GM21367 (cell line): ENCODE results near the gene ATP1A2.

Source experiments
- ATAC-seq: cut with Tn5 transposase; IDR thresholded peaks from one replicate; pipeline ENCODE4 v1.9.1; 2021; ENCODE audit not compliant: unreplicated experiment

The ATP1A2 gene

DNA sequence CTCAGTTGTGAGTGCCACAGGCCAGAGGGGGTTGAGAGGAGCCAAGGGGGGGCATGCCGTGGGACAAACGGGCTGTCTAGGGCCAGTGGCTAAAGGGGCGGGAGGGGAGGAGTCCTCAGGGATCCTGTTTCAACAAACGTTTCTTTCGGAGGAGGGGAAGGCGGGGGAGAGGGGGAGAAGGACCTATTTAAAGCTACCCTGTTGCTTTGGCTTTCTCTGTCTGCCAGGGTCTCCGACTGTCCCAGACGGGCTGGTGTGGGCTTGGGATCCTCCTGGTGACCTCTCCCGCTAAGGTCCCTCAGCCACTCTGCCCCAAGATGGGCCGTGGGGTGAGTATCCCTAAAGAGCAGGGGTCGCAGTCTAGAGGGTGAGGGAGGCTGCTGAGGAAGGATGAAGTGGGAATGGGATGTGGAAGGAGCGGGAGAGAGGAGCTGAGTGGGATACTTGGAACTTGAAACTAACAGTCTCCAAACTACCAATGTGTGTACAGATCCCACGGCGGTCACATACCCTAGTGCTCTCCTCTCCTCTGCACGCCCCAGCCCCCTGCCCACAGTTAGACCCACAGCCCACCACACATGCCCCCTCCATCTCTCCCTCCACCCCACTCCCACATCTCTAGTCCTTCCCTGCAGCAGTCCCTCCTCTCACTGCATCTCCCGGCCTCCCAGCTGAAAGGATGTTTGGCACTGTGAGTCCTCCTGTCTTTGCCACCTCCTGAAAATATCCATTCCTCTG, at the start of gene ATP1A2:
TSS of gene ATP1A2 (plus strand) at position 215 of the 738 bp plus-strand sequence. CDS start at position 318, 103 bp downstream.
- no peak for ATAC-seq

DNA sequence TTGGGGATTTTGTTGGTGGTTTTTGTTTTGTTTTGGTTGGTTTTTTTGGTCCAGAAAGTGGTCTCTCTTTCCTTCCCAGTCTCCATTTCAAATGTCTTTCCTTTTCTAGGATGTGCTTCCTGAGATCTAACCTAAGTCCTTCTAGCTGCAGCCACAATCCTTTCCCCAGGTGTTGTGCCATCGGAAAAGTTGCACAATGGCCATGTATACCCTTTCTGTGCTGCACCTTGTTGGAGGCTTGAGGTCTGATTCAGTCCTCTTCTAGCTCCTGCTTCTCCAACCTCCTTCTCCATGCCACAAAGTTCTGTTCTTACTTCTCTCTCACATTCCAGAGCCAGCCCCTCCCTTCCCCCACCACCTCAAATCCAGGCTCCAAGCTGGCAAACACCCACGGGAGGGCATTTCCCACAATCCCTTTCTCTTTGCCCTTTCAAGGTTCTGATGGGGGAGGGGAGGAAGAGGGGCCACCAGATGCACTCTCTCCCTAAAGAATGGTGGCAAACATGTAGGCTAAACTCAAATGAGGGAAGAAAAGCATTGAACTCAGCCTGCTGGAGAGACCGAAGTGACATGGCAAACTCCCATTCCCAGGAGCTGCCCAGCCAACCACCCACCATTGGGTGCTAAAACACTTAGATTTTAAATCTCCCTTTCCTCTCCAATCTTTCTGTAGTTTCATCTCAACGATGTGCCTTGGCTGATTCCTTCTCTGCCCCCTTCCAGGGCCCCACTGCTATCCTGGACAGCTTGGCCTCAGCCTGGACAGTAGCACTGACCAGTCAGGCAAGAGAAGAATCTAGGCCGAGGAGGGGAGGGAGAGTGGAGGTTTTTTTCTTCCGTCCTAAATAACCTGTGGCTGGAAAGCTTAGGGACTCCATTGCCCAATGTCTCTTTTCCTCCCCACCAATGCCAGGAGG, 48.5 kb upstream of the ATP1A2 start:
- ATAC-seq = no peak

DNA sequence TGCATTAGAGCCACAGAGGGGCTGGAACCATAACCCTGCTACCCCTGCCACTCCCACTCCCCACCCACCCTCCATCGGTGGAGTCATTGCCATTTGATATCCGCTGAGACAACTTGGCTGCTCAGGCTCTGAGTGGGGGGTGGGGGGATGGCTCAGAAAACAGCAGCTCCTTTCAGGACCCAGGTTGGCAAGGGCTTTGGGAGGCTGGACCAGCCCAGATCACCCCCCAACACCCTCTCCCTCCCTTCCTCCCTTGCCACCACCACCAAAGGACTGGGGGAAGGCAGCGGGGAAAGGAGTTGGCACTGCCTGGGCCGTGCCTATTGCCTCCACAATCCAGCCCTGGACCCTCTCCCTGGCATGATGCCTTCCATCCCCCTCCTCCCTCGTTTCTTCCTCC, 47.3 kb upstream of the ATP1A2 start:
- ATAC-seq = no peak

DNA sequence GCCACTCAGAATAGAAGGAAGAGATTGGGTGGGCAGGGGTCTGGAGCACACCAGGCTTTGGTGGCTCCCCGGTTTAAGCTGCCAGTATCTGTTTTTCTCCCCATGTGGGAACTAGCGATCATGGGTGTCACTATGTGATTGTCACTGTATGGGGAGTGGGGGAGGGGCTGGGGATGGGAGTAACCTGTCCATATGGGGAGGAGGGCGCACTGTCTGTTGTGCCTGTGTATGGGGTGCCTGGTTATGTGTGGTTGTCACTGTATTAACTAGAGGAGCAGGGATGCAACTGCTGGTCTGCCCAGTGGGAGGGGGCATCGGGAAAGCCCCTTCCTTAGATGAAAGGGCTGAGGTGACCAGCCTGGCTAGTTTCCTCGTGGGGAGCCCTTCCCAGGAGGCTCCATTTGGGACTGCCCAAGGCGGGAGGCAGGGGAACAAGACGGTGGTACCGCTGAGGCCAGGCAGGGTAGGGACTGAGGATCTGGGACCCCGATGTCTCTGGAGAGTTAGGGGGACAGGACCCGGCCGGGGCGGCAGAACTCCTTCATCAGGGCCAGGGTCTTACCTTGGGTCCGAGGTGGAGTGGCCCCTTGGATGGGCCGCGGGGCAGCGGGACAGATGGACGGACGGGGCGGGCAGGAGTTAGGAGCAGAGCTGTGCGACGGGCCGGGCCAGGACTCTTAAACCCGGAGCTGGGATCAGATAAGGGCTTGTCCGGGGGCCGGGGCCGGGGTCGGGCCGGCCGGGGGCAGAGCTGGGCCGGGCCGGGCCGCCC, 45.9 kb upstream of the ATP1A2 start, which contains the start of gene KCNJ10:
TSS of gene KCNJ10 (minus strand) at position 701 of the 772 bp plus-strand sequence. CDS start 27,628 bp downstream, outside the sequence.
- ATAC-seq = no peak

DNA sequence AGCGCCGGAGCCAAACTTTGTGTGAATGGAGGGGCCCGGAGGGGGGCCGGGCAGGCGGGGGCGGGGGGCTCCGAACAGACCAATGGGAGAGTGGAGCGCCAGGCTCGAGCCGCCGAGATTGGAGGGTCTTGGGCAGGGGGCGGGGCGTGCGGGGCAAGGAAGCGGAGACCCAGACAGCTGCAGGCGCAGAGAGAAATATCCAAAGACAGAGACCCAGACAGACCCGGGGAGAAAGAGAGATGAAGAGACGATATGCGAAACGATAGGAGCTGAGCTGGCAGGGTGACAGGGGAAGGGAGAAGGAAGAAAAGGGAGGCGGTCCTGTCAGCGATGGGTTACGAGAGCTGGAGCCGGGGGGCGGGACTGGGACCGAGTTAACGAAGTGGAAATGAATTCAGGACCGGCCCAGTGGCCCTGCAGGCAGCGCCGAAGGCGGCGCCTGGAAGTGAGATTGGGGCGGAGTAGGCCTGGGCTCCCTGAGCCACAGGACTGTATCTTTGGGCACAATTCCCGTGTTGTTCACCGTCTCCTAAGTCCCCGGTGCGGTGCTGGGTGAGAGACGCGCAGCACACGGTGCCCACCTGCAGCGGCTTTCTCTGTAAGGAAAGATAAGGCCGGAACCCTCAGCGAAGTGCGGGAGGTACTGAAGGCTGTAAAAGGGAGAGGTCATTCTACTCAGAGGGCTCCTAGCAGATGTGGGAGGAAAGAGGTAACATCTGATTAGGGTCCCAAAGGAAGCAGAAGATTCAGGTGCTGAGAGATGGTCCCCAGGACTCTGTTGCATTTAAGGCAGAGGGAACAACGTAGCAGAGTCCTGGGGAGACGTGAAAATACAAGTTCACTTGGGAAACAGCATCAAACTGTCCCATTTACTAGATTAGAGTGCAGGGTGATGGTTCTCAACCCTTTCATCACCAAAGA, 45.1 kb upstream of the ATP1A2 start:
- no peak for ATAC-seq

DNA sequence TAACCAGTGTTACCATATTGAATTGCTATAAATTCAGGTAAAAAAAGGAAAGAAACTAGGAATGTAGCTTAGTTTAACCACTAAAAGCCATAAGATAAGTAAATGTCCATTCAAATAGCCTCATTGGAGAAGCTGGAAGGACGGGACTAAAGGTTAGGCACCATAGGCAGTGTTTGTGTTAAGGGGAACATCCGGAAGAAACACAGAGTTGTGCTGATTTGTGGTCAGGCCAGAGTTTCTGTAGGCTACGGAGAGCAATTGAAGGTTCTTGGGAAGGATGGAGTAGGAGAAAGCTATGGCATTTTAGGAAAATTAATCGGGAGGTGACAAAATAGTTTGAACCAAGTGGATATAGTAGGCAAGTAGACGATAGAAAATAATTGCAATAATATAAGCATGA, 44.3 kb upstream of the ATP1A2 start:
- ATAC-seq = no peak

DNA sequence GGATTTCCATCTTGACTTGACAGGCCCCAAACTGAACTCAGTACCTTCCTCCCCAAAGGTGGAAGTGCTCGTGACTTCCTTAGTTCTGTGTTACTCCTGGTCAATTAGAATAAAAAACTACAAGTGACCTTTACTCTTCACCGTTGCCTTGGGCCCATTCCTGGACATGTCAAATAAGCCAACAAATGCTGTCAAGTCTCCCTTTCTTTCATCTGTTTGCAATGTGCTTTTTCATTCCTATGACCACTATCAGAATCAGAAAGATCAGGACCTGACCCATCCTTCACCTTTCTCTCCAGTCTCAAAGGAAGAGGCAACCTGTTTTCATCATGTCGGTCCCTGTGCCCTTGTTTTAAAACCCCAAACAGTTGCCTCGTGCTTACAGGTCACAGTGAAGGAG, 40.7 kb upstream of the ATP1A2 start:
- ATAC-seq = no peak

DNA sequence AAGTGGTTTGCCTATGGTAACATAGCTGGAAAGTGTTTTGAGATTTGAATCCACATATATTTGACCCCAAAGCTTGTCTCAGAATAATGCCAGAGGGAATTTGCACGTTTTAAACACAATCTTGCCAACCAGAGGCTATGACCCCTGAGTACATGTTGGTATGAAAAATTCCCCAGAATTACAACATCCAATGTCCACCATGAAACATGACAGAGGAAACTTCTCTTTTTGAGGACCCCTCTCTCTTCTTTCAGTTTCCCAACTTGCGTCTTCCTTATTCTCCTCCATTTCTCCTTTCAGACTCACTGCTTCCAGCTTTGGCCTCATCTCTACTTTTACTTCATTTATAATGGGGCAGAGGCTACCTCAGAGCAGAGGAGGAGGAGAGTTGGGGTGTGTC, 39.7 kb upstream of the ATP1A2 start:
- ATAC-seq = no peak

DNA sequence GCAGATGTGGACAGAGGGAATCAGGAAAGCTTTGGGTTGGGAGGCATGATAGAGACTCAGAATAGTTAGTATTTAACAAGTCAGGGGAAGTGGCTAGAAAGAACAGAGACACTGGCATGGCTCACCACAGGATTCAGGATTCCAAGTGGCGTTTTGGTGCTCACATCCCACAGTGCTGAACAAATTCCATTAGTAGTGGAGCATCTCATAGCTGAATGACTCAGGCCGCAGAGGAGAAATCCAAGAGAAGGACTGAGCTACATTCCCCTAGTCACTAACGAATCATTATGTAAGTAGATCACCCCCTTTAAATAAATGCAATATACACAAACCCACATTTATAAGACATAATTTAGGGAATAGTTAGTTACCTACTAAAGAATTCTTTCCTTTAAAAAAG, 39.3 kb upstream of the ATP1A2 start:
- ATAC-seq = no peak

DNA sequence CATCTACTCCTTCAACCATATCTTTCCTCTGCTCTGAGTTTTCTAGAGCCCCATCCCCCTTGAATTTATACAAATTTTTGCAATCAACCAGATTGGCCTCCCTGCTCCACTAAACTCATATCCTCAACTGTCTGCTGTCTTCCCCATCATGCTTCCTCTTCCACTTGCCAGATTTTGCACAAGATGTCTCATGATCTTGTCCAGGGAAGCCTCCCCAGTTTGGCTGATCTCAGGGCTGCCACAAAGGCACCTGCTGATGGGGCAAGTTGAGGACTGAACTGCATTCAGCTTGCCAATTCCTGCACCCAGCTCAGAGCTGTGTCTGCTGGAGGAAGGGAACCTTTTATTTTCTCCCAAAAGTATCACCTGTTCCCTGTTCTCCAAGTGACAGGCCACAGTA, 38.1 kb upstream of the ATP1A2 start:
- no peak for ATAC-seq

DNA sequence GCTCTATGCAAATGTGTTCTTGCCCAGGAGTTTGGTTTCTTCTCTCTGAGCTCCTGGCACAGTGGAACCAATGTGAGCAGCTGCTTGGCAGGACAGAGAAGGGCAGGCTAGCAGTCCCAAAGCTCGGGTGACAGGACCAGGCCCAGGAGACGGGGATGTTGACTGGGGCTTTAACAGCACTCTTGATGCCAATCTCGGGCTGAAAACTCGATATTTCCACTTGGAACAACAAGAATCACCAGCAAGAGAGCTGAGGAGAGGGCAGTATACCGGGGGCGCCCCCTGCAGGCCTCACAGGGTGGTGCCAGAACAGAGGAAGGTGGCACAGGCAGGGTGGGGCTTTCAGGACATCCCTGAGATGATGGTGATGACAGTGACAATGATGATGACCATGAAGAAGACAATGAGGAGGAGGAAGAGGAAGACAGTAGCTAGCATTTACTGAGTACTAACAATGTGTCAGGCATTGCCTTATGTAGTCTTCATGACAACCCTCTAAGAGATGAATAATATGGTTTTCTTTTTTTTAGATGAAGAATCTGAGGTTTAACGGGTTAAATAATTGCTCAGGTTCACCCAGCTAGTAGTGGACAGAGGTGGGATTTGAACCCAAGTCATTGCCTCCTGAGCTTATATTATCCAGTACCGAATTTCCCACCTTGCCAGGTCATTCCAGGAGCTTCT, 36.9 kb upstream of the ATP1A2 start:
- peak; percentile 78 for ATAC-seq

DNA sequence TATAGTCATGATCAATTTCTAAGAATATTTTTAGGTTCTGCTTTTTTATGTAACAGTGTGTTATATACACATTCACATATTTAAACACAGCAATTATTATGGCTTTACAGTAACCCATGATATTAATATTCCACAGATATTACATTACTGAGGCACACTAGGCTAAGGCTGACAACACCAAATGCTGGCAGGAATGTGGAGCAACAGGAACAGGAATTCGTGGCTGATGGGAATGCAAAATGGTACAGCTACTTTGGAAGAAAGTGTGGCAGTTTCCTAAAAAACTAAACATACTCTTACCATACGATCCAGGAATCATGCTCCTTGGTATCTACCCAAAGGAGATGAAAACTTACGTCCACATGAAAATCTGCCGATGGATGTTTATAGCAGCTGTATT, 36.1 kb upstream of the ATP1A2 start:
- ATAC-seq = no peak

DNA sequence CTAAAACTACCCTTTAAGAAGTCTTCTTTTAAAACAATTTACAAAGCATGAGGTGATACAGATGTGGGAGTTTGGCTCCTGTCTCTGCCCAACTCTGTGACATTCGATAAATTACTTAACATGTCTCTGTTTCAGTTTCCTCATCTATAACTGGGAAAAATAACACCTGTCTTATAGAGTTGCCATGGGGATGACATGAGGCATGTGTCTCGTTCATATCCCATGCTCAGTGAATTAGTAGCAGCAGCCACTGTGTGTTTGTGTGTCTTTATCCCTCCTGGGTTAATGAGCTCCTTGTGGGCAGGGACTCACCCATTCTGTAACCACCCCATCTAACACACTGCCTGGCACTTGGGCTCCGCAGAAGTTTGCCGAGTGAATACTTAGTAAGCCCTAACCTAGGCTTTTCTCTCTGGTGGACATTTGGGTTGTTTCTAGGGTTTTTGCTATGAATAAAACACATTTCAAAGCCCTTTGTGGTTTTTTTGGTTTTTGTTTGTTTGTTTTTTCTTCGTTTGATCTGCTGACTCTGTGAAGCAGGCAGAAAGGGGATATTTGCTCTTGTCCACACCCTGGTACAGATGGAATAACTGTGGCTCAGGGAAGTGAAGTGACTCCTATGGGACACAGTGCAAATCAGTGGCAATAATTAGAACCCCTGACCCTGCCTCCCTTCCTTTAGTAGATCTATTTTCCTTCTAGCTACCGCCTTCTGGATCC, 35.0 kb upstream of the ATP1A2 start:
- ATAC-seq = no peak

DNA sequence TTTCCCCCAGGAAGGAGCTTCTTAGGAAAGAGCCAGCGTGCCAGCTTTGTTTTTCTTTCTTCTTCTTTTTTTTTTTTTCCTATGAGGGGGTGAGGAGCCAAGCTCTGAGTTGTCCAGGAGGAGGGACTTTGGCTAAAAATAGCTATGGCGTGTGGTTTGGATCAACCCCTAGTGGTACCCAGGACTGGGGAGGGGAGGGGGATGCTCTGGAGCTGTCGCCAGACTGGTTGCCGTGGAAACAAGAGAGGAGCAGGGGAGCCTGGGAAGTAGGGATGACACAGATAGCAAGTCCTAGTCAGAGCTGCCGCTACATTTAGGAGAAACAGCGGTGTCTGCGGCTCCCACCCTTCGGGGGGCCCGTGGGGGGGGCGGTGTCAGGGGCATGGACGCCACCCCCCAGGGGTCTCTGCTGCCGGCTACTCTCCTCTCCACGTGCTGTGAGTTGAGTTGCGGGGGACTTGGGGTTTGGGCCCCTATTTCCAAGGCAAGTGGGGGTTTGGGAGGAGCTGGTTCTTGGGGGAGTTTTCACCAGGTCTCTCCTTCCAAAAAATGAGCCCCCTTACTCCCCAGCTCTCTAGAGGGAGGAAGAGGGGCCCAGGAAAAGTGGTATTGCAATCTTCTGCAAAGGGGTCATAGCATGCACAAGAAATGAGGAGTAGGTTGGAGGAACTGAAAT, 34.2 kb upstream of the ATP1A2 start, which contains the start of gene KCNJ9:
TSS of gene KCNJ9 (plus strand) at position 278 of the 676 bp plus-strand sequence. CDS start 2,493 bp downstream, outside the sequence.
- ATAC-seq = no peak

DNA sequence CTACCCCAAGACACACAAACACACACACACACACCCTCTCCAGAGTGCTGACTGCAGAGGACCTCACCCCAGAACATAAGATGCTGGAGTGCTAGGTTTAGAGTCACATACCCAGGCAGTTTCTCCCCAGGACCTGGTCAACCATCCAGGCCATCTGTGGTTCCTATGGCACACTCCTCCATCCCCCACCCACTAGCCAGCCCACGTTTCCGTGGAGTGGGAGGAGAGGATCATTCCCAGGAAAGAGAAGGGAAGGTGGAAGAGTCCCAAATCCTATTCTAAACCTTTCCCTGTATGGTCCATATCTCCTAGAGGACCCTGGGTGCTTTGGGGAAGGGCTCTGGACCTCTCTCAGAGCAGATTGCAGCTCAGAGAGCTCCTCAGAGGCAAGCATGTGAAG, 33.1 kb upstream of the ATP1A2 start:
- ATAC-seq = no peak

DNA sequence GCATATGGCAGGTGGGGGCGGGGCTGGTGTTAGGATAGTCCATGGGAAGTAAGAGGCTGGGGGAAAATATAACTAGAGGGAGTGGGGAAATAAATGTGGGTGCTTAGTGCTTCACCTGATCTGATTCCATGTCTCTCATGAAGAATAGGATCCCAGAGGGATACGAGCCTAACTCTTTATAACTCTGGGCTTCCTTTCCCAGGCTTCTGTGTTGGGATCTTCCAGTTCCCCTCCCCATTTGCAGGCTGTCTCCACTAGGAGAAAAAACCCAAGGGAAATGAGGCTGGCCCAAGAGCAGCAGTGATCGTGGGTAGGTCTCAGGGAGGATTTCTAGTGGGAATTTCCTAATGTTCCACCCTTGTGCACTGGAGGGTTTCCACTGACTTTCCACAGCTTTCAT, 32.6 kb upstream of the ATP1A2 start:
- ATAC-seq = no peak

DNA sequence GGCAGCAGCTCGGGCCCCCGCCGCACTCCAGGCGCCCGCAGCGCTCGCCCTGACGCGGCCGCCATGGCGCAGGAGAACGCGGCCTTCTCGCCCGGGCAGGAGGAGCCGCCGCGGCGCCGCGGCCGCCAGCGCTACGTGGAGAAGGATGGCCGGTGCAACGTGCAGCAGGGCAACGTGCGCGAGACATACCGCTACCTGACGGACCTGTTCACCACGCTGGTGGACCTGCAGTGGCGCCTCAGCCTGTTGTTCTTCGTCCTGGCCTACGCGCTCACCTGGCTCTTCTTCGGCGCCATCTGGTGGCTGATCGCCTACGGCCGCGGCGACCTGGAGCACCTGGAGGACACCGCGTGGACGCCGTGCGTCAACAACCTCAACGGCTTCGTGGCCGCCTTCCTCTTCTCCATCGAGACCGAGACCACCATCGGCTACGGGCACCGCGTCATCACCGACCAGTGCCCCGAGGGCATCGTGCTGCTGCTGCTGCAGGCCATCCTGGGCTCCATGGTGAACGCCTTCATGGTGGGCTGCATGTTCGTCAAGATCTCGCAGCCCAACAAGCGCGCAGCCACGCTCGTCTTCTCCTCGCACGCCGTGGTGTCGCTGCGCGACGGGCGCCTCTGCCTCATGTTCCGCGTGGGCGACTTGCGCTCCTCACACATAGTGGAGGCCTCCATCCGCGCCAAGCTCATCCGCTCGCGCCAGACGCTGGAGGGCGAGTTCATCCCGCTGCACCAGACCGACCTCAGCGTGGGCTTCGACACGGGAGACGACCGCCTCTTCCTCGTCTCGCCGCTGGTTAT, 31.4 kb upstream of the ATP1A2 start:
- ATAC-seq = no peak
